Transverse colon (tissue), 4 donors: ENCODE measurements around the gene PTPRE.

Experiments used
- EP300 ChIP-seq: sonication (generic); formaldehyde crosslinking; IDR thresholded peaks from one replicate; pipeline ENCODE4 v1.6.1; 2017; ENCODE audit warnings: antibody characterized with exemption, low read depth
- POLR2A ChIP-seq: fragments of 450-650 bp; IDR thresholded peaks from one replicate; pipeline ENCODE4 v1.6.1; 2016; ENCODE audit warnings: antibody characterized with exemption, mild to moderate bottlenecking, moderate library complexity
- POLR2AphosphoS5 ChIP-seq, 3 donors: sonication (generic); formaldehyde crosslinking; IDR thresholded peaks; one replicate each; pipeline ENCODE4 v1.6.1; 2016; ENCODE audit warnings: antibody characterized with exemption in 3 of 3
- TF ChIP-seq, protein P1 (sequence below), 5 experiments: fragments of 200-600 bp in 3 of 5; fragments of 450-650 bp in 2 of 5; sonication (generic) in 3 of 5; IDR thresholded peaks; 1 replicate in 2 of 5; 2 replicates in 3 of 5; pipeline ENCODE4 v1.5.1; 2016 to 2017; ENCODE audit warnings: antibody characterized with exemption in 5 of 5, inconsistent platforms in 3 of 5, mild to moderate bottlenecking in 2 of 5, moderate library complexity in 1 of 5

DNA sequence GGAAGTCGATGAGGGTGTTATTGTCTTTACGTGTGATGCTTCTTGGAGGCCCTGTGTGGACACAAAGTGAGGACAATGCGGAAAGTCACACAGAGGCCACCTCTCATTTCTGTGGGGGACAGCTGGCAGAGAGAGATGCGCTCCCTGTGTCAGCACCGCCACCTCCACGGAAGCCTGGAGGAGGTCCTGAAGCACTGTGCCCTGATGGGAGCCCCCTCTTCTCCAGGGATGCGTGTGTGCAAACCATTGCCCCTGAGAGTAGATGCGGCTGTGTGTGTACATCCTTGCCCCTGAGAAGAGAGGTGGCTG, 2.0 kb downstream of the PTPRE start:
- TF ChIP-seq, protein P1, sequence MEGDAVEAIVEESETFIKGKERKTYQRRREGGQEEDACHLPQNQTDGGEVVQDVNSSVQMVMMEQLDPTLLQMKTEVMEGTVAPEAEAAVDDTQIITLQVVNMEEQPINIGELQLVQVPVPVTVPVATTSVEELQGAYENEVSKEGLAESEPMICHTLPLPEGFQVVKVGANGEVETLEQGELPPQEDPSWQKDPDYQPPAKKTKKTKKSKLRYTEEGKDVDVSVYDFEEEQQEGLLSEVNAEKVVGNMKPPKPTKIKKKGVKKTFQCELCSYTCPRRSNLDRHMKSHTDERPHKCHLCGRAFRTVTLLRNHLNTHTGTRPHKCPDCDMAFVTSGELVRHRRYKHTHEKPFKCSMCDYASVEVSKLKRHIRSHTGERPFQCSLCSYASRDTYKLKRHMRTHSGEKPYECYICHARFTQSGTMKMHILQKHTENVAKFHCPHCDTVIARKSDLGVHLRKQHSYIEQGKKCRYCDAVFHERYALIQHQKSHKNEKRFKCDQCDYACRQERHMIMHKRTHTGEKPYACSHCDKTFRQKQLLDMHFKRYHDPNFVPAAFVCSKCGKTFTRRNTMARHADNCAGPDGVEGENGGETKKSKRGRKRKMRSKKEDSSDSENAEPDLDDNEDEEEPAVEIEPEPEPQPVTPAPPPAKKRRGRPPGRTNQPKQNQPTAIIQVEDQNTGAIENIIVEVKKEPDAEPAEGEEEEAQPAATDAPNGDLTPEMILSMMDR (IDR thresholded peaks at IDR 0.05), result no peak
- no peak for TF ChIP-seq EP300
- no peak for TF ChIP-seq POLR2A
- TF ChIP-seq POLR2AphosphoS5 (IDR thresholded peaks at IDR 0.05), result no peak
